Activated naive CD8-positive, alpha-beta T cell (primary cell): ENCODE results near the gene MTHFD1L.
"Not testable (repeated sequence)": the region's sequence is repeated elsewhere in the genome, so short reads cannot be mapped to it uniquely, and the experiment has no call there.

ENCODE experiments used
- H3K27ac Mint-ChIP-seq: one replicate; pipeline ENCODE4 v1.8.0; 2021; ENCODE audit warnings: mixed read lengths
- H3K27me3 Mint-ChIP-seq: one replicate; pipeline ENCODE4 v1.8.0; 2021; ENCODE audit warnings: mixed read lengths
- H3K36me3 Mint-ChIP-seq: one replicate; pipeline ENCODE4 v1.8.0; 2021; ENCODE audit warnings: mixed read lengths
- H3K4me1 Mint-ChIP-seq: one replicate; pipeline ENCODE4 v1.8.0; 2021; ENCODE audit warnings: low read depth, mixed read lengths
- H3K4me3 Mint-ChIP-seq: one replicate; pipeline ENCODE4 v1.8.0; 2021; ENCODE audit warnings: mild to moderate bottlenecking, mixed read lengths
- H3K9me3 Mint-ChIP-seq: one replicate; pipeline ENCODE4 v1.8.0; 2021; ENCODE audit warnings: low read depth, mixed read lengths

Gene MTHFD1L

GRCh38 chr6:151125651-151126416, 260.3 kb downstream of the MTHFD1L start:
- not testable (repeated sequence) for H3K36me3 Mint-ChIP-seq, H3K27ac Mint-ChIP-seq, H3K9me3 Mint-ChIP-seq, H3K4me1 Mint-ChIP-seq, H3K4me3 Mint-ChIP-seq, H3K27me3 Mint-ChIP-seq

- not testable (repeated sequence) for H3K9me3 Mint-ChIP-seq, H3K36me3 Mint-ChIP-seq, H3K27me3 Mint-ChIP-seq, H3K27ac Mint-ChIP-seq, H3K4me1 Mint-ChIP-seq, H3K4me3 Mint-ChIP-seq
Measured at GRCh38 chr6:151126417-151126724, 260.9 kb downstream of the MTHFD1L start.

GRCh38 chr6:151127133-151127798, 261.8 kb downstream of the MTHFD1L start:
- not testable (repeated sequence) for H3K36me3 Mint-ChIP-seq, H3K27ac Mint-ChIP-seq, H3K27me3 Mint-ChIP-seq, H3K4me3 Mint-ChIP-seq, H3K4me1 Mint-ChIP-seq, H3K9me3 Mint-ChIP-seq

GRCh38 chr6:151128763-151129370, 263.4 kb downstream of the MTHFD1L start:
- Mint-ChIP-seq H3K36me3 (no peaks in the 10 kb centered on the region), H3K27me3 (no peaks in the 10 kb centered on the region), H3K9me3 (peaks cover under 1% of the 10 kb centered on the region)

GRCh38 chr6:151130329-151130728, 264.8 kb downstream of the MTHFD1L start:
- H3K27ac Mint-ChIP-seq, result no peak overlapping the region
- H3K27me3 Mint-ChIP-seq, result peaks cover 5% of the 10 kb centered on the region
- no peak overlapping the region for H3K4me3 Mint-ChIP-seq
- H3K4me1 Mint-ChIP-seq, result no peaks in the 10 kb centered on the region
- peaks cover 6% of the 10 kb centered on the region for H3K9me3 Mint-ChIP-seq
- no peaks in the 10 kb centered on the region for H3K36me3 Mint-ChIP-seq

More at GRCh38 chr6:151128763-151129370, 263.4 kb downstream of the MTHFD1L start:
- no peaks in the 10 kb centered on the region for H3K4me1 Mint-ChIP-seq
- H3K4me3 Mint-ChIP-seq, result no peak overlapping the region
- no peak overlapping the region for H3K27ac Mint-ChIP-seq

- Mint-ChIP-seq H3K36me3 (no peaks in the 10 kb centered on the region), H3K27me3 (peaks cover 5% of the 10 kb centered on the region), H3K4me3 (no peak overlapping the region), H3K9me3 (peaks cover 6% of the 10 kb centered on the region), H3K4me1 (no peaks in the 10 kb centered on the region), H3K27ac (no peak overlapping the region)
Measured at GRCh38 chr6:151131324-151132007, 266.0 kb downstream of the MTHFD1L start.

- Mint-ChIP-seq H3K36me3 (no peaks in the 10 kb centered on the region), H3K27ac (no peak overlapping the region), H3K9me3 (peaks cover 6% of the 10 kb centered on the region), H3K27me3 (peaks cover 7% of the 10 kb centered on the region), H3K4me1 (no peaks in the 10 kb centered on the region), H3K4me3 (no peak overlapping the region)
Measured at GRCh38 chr6:151136141-151136755, 270.7 kb downstream of the MTHFD1L start.

GRCh38 chr6:151137542-151137941, 272.0 kb downstream of the MTHFD1L start:
- H3K4me3 Mint-ChIP-seq, result no peak overlapping the region
- peaks cover 7% of the 10 kb centered on the region for H3K27me3 Mint-ChIP-seq
- H3K27ac Mint-ChIP-seq, result no peak overlapping the region
- H3K36me3 Mint-ChIP-seq, result no peaks in the 10 kb centered on the region
- peaks cover 6% of the 10 kb centered on the region for H3K9me3 Mint-ChIP-seq
- H3K4me1 Mint-ChIP-seq, result no peaks in the 10 kb centered on the region

- no peak overlapping the region for H3K27ac Mint-ChIP-seq
- H3K27me3 Mint-ChIP-seq, result peaks cover 2% of the 10 kb centered on the region
- H3K4me1 Mint-ChIP-seq, result no peaks in the 10 kb centered on the region
- H3K9me3 Mint-ChIP-seq, result no peaks in the 10 kb centered on the region
- no peak overlapping the region for H3K4me3 Mint-ChIP-seq
- H3K36me3 Mint-ChIP-seq, result no peaks in the 10 kb centered on the region
Measured at GRCh38 chr6:151139524-151139923, 274.0 kb downstream of the MTHFD1L start.

- H3K4me1 Mint-ChIP-seq, result no peaks in the 10 kb centered on the region
Measured at GRCh38 chr6:151140767-151141166, 275.3 kb downstream of the MTHFD1L start.

GRCh38 chr6:151141685-151142084, 276.2 kb downstream of the MTHFD1L start:
- H3K4me1 Mint-ChIP-seq, result no peaks in the 10 kb centered on the region

More at GRCh38 chr6:151140767-151141166, 275.3 kb downstream of the MTHFD1L start:
- H3K4me3 Mint-ChIP-seq, result no peak overlapping the region
- peaks cover 2% of the 10 kb centered on the region for H3K27me3 Mint-ChIP-seq
- no peak overlapping the region for H3K27ac Mint-ChIP-seq
- H3K9me3 Mint-ChIP-seq, result no peaks in the 10 kb centered on the region
- peaks cover under 1% of the 10 kb centered on the region for H3K36me3 Mint-ChIP-seq

GRCh38 chr6:151142676-151143075, 277.2 kb downstream of the MTHFD1L start:
- Mint-ChIP-seq H3K36me3 (peaks cover 2% of the 10 kb centered on the region), H3K4me1 (no peaks in the 10 kb centered on the region), H3K4me3 (no peak overlapping the region), H3K27me3 (peaks cover 2% of the 10 kb centered on the region), H3K27ac (no peak overlapping the region), H3K9me3 (no peaks in the 10 kb centered on the region)

More at GRCh38 chr6:151141685-151142084, 276.2 kb downstream of the MTHFD1L start:
- no peak overlapping the region for H3K4me3 Mint-ChIP-seq
- no peaks in the 10 kb centered on the region for H3K9me3 Mint-ChIP-seq
- peaks cover 2% of the 10 kb centered on the region for H3K36me3 Mint-ChIP-seq
- no peak overlapping the region for H3K27ac Mint-ChIP-seq
- H3K27me3 Mint-ChIP-seq, result peaks cover 2% of the 10 kb centered on the region

- peaks cover 2% of the 10 kb centered on the region for H3K36me3 Mint-ChIP-seq
- no peak overlapping the region for H3K27ac Mint-ChIP-seq
- H3K27me3 Mint-ChIP-seq, result peaks cover 2% of the 10 kb centered on the region
- H3K4me3 Mint-ChIP-seq, result no peak overlapping the region
- no peaks in the 10 kb centered on the region for H3K4me1 Mint-ChIP-seq
- no peaks in the 10 kb centered on the region for H3K9me3 Mint-ChIP-seq
Measured at GRCh38 chr6:151143337-151143736, 277.8 kb downstream of the MTHFD1L start.

GRCh38 chr6:151143806-151144205, 278.3 kb downstream of the MTHFD1L start:
- H3K27me3 Mint-ChIP-seq, result peaks cover 2% of the 10 kb centered on the region
- no peak overlapping the region for H3K4me3 Mint-ChIP-seq
- peaks cover 2% of the 10 kb centered on the region for H3K36me3 Mint-ChIP-seq
- no peaks in the 10 kb centered on the region for H3K9me3 Mint-ChIP-seq
- H3K4me1 Mint-ChIP-seq, result no peaks in the 10 kb centered on the region
- H3K27ac Mint-ChIP-seq, result no peak overlapping the region
